B cell (primary cell): ENCODE data around the gene LRRC15. TPM values are rescaled to one million over a fixed set of nuclear protein-coding genes. Genes with fewer than 3 reads are reported as not detected.

Source experiments
- ATAC-seq: fragments of 200-7000 bp; cut with Tn5 transposase; one replicate; pipeline ENCODE4 v1.10.0; 2021; ENCODE audit warnings: low read depth, mild to moderate bottlenecking, moderate number of reproducible peaks, moderate library complexity
- CTCF ChIA-PET: fragments of 350-600 bp; sonication (Branson Sonifier 250); formaldehyde crosslinking; loops from one replicate; lab custom pipeline; 2021; ENCODE audit warnings: antibody characterized with exemption, inconsistent platforms; lab: Charles Lee
- POLR2A ChIA-PET: fragments of 350-600 bp; sonication (Branson Sonifier 250); formaldehyde crosslinking; loops from one replicate; lab custom pipeline; 2021; ENCODE audit warnings: antibody characterized with exemption; lab: Charles Lee
- DNase-seq: peaks from one replicate; pipeline ENCODE4 v3.0.0; 2013
- H2AFZ ChIP-seq: 2 replicates; pipeline ENCODE4 v1.6.1; 2012; ENCODE audit warnings: mild to moderate bottlenecking, low read depth, low read length; ENCODE audit not compliant: insufficient read depth, poor library complexity, severe bottlenecking
- H3K27ac ChIP-seq, 2 donors: 1 replicate in 1 of 2; 2 replicates in 1 of 2; pipeline ENCODE4 v1.5.1; 2012 to 2013; ENCODE audit warnings: low read length in 2 of 2, mild to moderate bottlenecking in 2 of 2, moderate library complexity in 1 of 2
- H3K27me3 ChIP-seq, 4 experiments: fragments of 200-600 bp in 1 of 4; sonication (generic) in 1 of 4; replicated peaks in 1 of 4; 1 replicate in 2 of 4; 2 replicates in 2 of 4; pipeline versions ENCODE4 v1.6.1 to v1.7.0; 2013 to 2016; ENCODE audit warnings: low read length in 3 of 4, mild to moderate bottlenecking in 2 of 4, mixed read lengths in 1 of 4, moderate library complexity in 1 of 4; ENCODE audit not compliant: insufficient read depth in 4 of 4, control insufficient read depth in 3 of 4; ENCODE audit errors: control extremely low read depth in 1 of 4
- H3K36me3 ChIP-seq, 2 experiments: replicated peaks in 1 of 2; 1 replicate in 1 of 2; 2 replicates in 1 of 2; pipeline versions ENCODE4 v1.6.1 to v1.7.1; 2013; ENCODE audit warnings: low read length in 1 of 2; ENCODE audit not compliant: insufficient read depth in 2 of 2, control insufficient read depth in 1 of 2; ENCODE audit errors: control extremely low read depth in 1 of 2, extremely low read depth in 1 of 2
- H3K4me1 ChIP-seq, 2 donors: fragments of 200-600 bp in 1 of 2; sonication (generic) in 1 of 2; 1 replicate in 1 of 2; 2 replicates in 1 of 2; pipeline versions ENCODE4 v1.5.1 to v1.6.1; 2013 to 2017; ENCODE audit warnings: low read length in 2 of 2; ENCODE audit not compliant: control insufficient read depth in 2 of 2, insufficient read depth in 2 of 2
- H3K4me2 ChIP-seq: replicated peaks from 2 replicates; pipeline ENCODE3; 2012; ENCODE audit warnings: mild to moderate bottlenecking, low read depth, low read length; ENCODE audit not compliant: poor library complexity, severe bottlenecking
- H3K4me3 ChIP-seq, 5 experiments: fragments of 200-600 bp in 1 of 5; sonication (generic) in 1 of 5; 1 replicate in 3 of 5; 2 replicates in 2 of 5; pipeline versions ENCODE4 v1.5.1 to v1.7.0; 2011 to 2016; ENCODE audit warnings: low read length in 4 of 5, mild to moderate bottlenecking in 4 of 5, low read depth in 2 of 5, control low read depth in 1 of 5, moderate library complexity in 1 of 5; ENCODE audit not compliant: insufficient read depth in 1 of 5; ENCODE audit errors: control extremely low read depth in 1 of 5, extremely low read depth in 1 of 5
- H3K79me2 ChIP-seq: fragments of 200-600 bp; sonication (generic); one replicate; pipeline ENCODE4 v1.6.0; 2016; ENCODE audit warnings: low read length; ENCODE audit not compliant: control insufficient read depth, insufficient read depth
- H3K9ac ChIP-seq: fragments of 200-600 bp; sonication (generic); 2 replicates; pipeline ENCODE4 v1.6.1; 2017; ENCODE audit warnings: mild to moderate bottlenecking, low read length, moderate library complexity
- H3K9me3 ChIP-seq, 3 donors: one replicate each; pipeline versions ENCODE4 v1.6.1 to v1.7.1; 2013; ENCODE audit warnings: low read length in 2 of 3; ENCODE audit not compliant: control insufficient read depth in 2 of 3, insufficient read depth in 1 of 3; ENCODE audit errors: control extremely low read depth in 1 of 3
- H4K20me1 ChIP-seq: 2 replicates; pipeline ENCODE4 v1.6.0; 2012; ENCODE audit warnings: mild to moderate bottlenecking, low read length; ENCODE audit not compliant: insufficient read depth, control insufficient read depth, poor library complexity, severe bottlenecking
- H3K27ac Mint-ChIP-seq: one replicate; pipeline ENCODE4 v1.8.0; 2021; ENCODE audit warnings: mixed read lengths
- H3K27me3 Mint-ChIP-seq: one replicate; pipeline ENCODE4 v1.8.0; 2021; ENCODE audit warnings: mixed read lengths
- H3K4me1 Mint-ChIP-seq: one replicate; pipeline ENCODE4 v1.8.0; 2021; ENCODE audit warnings: mixed read lengths
- H3K4me3 Mint-ChIP-seq: one replicate; pipeline ENCODE4 v1.8.0; 2021; ENCODE audit warnings: mixed read lengths
- H3K9me3 Mint-ChIP-seq: one replicate; pipeline ENCODE4 v1.8.0; 2022; ENCODE audit warnings: mixed read lengths; ENCODE audit not compliant: insufficient read depth
- EZH2 ChIP-seq: IDR thresholded peaks from 2 replicates; pipeline ENCODE4 v1.6.1; 2012; ENCODE audit warnings: borderline replicate concordance, low read depth, mild to moderate bottlenecking, moderate library complexity, low read length; ENCODE audit not compliant: insufficient read depth, poor library complexity, severe bottlenecking
- WGBS: methylation state at CpG from one replicate; pipeline ENCODE4 v1.1.5; 2013; ENCODE audit warnings: missing lambda C conversion rate; ENCODE audit not compliant: insufficient coverage; 5-methylcytosine and 5-hydroxymethylcytosine counted together
- intact Hi-C: fragments of 100-400 bp; cut with micrococcal nuclease; formaldehyde crosslinking; loops from one replicate; pipeline ENCODE4 v1.10.0; 2022
- polyA plus RNA-seq: library from polyadenylated mRNA; depleted of rRNA; stranded (reverse); fragments of >200 nt; gene quantifications from 2 replicates; pipeline ENCODE4 v1.2.3, GENCODE V29; 2012
- total RNA-seq, 2 donors: library from RNA; stranded (reverse); fragments of 120-200 nt in 1 of 2; gene quantifications; 1 replicate in 1 of 2; 2 replicates in 1 of 2; pipeline versions ENCODE4 v1.2.3 to v1.2.4, GENCODE V29; 2013 to 2022
- TF ChIP-seq, protein P1 (sequence below): fragments of 200-600 bp; IDR thresholded peaks from one replicate; pipeline ENCODE4 v1.8.0; 2022; ENCODE audit warnings: antibody characterized with exemption, mild to moderate bottlenecking

Gene LRRC15
- total and polyA plus RNA-seq, 2 donors (not counting 1 experiment from before 2014, with no cell fraction given), result not detected

DNA sequence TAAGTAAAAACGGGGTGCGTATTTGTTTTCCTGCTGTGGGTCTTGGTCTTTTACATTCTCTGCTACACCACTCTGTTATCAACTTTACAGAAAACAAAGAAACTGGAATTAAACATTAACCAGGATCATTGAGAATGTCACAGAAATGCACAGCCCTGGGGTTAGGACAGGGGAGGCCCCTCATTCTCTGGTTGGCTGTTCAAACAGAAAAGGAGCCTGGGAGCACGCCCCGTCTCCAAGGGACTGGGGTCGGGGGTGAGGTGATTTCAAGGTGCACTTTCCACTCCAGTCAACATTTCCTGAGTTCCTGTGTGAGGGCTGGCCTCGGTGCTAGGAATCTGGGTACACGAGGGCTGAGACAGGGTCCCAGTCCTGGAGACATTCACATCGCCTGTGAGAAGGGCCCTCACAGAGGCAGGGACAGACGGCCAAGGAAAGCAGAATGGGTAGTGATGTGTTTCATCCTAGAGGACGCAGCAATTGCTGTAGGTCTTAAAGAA lies 48.7 kb downstream of the LRRC15 start:
- Mint-ChIP-seq H3K4me1 (peaks cover 10% of the 10 kb centered on the region), H3K27ac (no peak overlapping the region), H3K9me3 (peaks cover 2% of the 10 kb centered on the region), H3K27me3 (peaks cover 35% of the 10 kb centered on the region), H3K4me3 (no peak overlapping the region)
- TF ChIP-seq, protein P1, sequence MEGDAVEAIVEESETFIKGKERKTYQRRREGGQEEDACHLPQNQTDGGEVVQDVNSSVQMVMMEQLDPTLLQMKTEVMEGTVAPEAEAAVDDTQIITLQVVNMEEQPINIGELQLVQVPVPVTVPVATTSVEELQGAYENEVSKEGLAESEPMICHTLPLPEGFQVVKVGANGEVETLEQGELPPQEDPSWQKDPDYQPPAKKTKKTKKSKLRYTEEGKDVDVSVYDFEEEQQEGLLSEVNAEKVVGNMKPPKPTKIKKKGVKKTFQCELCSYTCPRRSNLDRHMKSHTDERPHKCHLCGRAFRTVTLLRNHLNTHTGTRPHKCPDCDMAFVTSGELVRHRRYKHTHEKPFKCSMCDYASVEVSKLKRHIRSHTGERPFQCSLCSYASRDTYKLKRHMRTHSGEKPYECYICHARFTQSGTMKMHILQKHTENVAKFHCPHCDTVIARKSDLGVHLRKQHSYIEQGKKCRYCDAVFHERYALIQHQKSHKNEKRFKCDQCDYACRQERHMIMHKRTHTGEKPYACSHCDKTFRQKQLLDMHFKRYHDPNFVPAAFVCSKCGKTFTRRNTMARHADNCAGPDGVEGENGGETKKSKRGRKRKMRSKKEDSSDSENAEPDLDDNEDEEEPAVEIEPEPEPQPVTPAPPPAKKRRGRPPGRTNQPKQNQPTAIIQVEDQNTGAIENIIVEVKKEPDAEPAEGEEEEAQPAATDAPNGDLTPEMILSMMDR, result no peak
- no peak for TF ChIP-seq EZH2
- 100% methylated on average over 2 of the region's 10 CpGs for WGBS
- Histone ChIP-seq H3K4me2 (no peak overlapping the region), H3K4me3 (no peak overlapping the region), H2AFZ (no peak overlapping the region), H3K4me1 (peaks cover 15% of the 10 kb centered on the region in 2 donors), H3K9me3 (peaks cover 0 to 20% (median 12%) of the 10 kb centered on the region in 3 donors), H3K27me3 (peaks cover 0 to 50% (median 16%) of the 10 kb centered on the region in 4 experiments), H4K20me1 (no peaks in the 10 kb centered on the region), H3K27ac (no peak overlapping the region), H3K36me3 (no peaks in the 10 kb centered on the region), H3K79me2 (no peaks in the 10 kb centered on the region), H3K9ac (no peak overlapping the region)
- intact Hi-C loops, result no loop called here
- CTCF ChIA-PET, result interaction anchor here (1.0 kb wide), 1 partner anchor 85 kb away, joined by 3 read pairs; no protein-coding TSS in a partner anchor
- ATAC-seq (no peak), DNase-seq (no peak)
- POLR2A ChIA-PET, result no interaction called here

DNA sequence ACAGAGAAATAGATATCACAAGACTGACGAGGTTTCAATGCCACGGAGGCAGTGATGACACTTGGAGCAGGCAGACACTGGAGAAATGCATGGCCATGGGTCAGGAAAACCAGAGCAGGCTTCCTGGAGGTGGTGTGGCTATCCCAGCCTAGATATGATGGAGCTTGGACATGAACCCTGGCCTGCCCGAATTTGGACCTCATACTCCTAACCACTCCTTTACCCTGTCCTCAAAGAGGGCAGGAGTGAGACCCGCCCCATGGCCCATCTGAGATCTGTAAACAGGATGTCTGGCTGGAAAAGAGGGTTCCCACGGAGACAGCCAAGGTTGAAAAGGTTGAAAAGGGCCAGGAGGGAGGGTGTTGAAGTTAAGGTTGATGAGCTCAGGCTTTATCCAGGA lies 49.4 kb downstream of the LRRC15 start:
- 97% methylated on average over 3 of the region's 5 CpGs for WGBS
- POLR2A ChIA-PET, result no interaction called here
- Mint-ChIP-seq H3K4me3 (no peak overlapping the region), H3K27ac (no peak overlapping the region), H3K4me1 (peaks cover 15% of the 10 kb centered on the region), H3K9me3 (peaks cover 2% of the 10 kb centered on the region), H3K27me3 (peaks cover 38% of the 10 kb centered on the region)
- TF ChIP-seq, protein P1, result no peak
- TF ChIP-seq EZH2, result no peak
- H3K27me3 ChIP-seq, result peaks cover 0 to 55% (median 19%) of the 10 kb centered on the region in 4 experiments
- H2AFZ ChIP-seq, result no peak overlapping the region
- H3K4me2 ChIP-seq, result no peak overlapping the region
- DNase-seq (no peak), ATAC-seq (no peak)
- no peak overlapping the region for H3K27ac ChIP-seq
- no peaks in the 10 kb centered on the region for H3K36me3 ChIP-seq
- H3K4me1 ChIP-seq, result peaks cover 19 to 21% of the 10 kb centered on the region in 2 donors
- no peak overlapping the region for H3K9ac ChIP-seq
- no peak overlapping the region for H3K4me3 ChIP-seq
- no peaks in the 10 kb centered on the region for H3K79me2 ChIP-seq
- intact Hi-C loops, result no loop called here
- CTCF ChIA-PET, result interaction anchor here (1.0 kb wide), 1 partner anchor 86 kb away, joined by 3 read pairs; no protein-coding TSS in a partner anchor
- H3K9me3 ChIP-seq, result peaks cover 0 to 19% (median 12%) of the 10 kb centered on the region in 3 donors
- H4K20me1 ChIP-seq, result no peaks in the 10 kb centered on the region
